KG1 (cell line): ENCODE data around the gene CRADD.

Experiments used
- DNase-seq: peaks from one replicate; lab custom pipeline; 2025; lab: John Stamatoyannopoulos, UW

Gene CRADD

GRCh38 chr12:93939641-93940325, 262.6 kb downstream of the CRADD start:
- no peak for DNase-seq

- no peak for DNase-seq
Observed at GRCh38 chr12:93943780-93944179, 266.6 kb downstream of the CRADD start.

- no peak for DNase-seq
Observed at GRCh38 chr12:93944201-93944600, 267.0 kb downstream of the CRADD start.
